HG03066 (cell line): ENCODE data around the gene ITLN1.
"Not testable (repeated sequence)": the region's sequence is repeated elsewhere in the genome, so short reads cannot be mapped to it uniquely, and the experiment has no call there.

Experiments
- ATAC-seq: cut with Tn5 transposase; IDR thresholded peaks from one replicate; pipeline ENCODE4 v1.9.1; 2021; ENCODE audit warnings: low read depth; ENCODE audit not compliant: unreplicated experiment

Gene ITLN1

DNA sequence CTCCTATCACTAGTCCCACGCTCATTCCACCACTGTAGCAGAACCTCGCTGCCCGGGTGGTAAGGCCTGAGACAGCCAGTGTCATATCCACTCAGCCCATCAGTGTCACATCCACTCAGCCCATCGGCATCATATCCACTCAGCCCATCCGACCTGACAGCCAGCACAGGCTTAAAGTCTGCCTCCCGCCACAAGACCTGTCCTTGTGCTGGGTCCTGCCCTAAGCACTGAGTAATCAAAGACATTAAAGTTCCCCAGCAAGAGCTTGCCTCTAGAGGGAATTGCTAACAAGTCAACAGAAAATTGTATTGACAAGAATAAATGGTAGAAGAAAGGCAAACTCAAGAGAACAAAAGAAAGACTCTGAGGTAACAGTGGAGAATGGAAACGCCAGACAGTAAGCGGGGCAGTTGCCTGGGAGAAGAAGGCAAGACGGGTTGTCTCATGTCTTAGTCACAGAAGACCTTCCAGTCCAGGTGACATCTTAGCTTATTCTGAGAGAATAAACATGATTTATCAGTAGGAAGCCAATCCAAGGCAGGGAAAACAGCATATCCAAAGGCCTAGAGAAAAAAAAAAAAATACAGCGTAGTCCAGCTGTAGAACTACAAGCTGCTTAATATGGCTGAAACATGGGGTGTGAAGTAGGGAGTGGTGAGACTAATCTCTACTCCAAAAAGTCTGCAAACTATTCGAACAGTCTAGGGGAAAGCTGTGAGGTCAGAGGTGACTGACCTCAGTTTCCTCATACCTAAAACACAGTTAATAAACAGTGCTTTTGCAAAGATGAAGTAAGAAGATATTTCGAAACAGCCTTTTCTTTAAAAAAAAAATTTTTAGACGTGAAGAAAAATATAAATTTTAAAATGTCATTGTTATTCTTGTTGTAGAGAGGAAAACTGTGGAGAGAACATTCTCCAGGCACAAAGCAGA, 1.1 kb downstream of the ITLN1 start:
- no peak for ATAC-seq

DNA sequence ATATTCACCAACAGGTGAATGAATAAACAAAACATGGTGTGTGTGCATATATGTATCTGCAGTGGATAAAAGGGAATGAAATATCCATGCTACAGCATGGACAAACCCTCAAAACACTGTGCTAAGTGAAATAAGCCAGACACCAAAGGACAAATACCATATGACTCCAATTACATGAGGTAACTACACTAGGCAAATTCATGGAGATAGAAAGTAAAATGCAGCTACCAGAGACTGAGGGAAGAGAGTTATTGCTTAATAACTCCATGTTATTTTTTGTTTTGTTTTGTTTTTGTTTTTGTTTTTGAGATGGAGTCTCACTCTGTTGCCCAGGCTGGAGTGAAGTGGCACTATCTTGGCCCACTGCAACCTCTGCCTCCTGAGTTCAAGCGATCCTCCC, 2.4 kb downstream of the ITLN1 start:
- ATAC-seq: no peak

DNA sequence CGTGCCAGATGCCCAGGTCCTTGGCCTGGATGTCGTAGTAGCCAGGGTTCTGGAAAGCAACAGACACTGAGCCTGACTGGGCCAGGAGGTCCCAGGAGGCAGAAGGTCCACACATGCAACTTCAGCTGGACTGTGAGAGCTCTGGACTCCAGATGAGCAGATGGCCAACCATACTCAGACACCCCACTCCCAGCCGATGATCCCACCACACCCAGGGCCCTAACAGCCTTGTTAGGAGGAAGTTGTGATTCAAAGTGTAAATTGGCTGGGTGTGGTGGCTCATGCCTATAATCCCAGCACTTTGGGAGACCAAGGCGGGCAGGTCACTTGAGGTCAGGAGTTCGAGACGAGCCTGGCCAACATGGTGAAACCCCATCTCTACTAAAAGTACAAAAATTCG, 3.7 kb downstream of the ITLN1 start:
- ATAC-seq: not testable (repeated sequence)

DNA sequence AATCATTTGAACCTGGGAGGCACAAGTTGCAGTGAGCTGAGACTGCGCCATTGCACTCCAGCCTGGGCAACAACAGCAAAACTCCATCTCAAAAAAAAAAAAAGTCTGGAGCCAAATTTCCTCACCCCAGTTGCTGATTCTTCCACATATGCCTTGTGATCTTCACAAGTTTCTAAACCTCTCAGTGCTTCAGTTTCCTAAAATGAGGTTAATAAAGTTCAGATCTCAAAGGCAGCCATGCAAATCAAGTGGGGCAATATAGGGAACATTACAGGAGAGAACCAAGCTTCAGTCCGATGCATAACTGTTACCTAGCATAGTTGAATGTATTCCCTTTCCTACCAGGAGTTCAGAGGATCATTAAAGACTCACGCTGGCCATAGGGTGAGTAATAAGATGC, 4.8 kb downstream of the ITLN1 start:
- no peak for ATAC-seq

DNA sequence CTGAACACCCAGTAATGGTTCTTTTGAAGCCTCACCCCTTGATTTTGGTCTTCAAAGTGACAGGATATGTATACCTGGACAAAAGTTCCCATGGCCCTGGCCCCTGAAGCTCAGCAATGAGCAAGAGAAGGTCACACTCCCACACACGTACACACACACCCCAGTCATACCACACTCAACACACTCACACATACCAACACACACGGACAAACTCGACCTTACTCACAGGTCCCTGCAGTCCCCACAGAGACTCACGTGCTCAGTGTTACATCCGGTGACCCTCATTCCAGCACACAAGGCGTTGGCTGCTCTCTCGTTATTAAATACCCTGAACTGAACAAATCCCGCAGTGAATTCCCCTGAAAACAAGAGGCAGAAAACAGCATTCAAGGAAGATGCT, 5.9 kb downstream of the ITLN1 start:
- no peak for ATAC-seq

DNA sequence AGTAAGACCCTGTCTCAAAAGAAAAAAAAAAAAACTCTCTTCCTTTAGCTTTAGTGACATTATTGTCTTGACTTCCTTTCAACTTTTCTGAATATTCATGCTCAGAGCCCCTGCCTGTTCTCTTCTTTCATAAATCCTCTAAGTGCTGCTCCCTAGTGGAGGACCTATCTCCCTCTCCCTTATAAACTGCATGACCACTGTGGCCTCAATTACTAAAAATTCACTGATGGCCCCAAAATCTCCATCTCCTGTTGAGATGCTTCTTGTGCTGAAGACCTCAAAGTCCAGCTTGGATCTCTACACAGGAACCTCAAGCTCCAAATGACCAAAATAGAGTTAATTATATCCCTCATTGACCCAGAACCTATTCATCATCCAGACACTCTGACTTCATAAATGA, 7.8 kb downstream of the ITLN1 start:
- no peak for ATAC-seq

DNA sequence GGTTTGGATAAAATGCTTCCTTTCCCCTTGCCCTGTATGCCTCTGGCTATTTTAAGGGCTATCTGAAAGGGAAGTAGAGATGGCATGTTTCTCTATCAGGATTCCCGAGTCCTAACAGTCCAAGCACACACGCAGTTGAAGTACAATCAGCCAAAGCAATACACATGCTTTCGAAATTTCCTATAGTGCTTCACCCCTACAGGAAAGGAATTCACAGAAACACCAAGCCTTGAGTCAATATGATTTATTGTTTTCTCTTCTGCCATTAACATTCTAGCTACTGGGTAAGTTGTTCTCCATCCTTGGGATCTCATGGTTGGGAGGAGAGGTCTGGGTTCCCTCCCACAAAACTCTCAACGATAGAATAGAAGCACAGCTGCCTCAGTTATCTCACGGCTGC, 8.7 kb downstream of the ITLN1 start:
- no peak for ATAC-seq

DNA sequence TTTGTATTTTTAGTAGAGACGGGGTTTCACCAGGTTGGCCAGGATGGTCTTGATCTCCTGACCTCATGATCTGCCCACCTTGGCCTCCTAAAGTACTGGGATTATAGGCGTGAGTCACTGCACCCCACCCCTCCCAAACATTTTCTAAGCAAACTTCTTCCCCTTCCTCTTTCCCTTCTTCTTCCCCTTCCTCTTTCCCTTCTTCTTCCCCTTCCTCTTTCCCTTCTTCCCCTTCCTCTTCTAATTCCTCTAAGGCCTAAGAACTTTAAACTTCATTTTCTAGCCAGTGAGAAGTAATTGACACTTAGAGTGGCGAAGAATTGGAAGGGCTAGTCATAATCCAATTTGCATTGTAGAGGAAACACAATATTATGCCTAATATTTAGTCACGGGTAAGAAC, 9.4 kb downstream of the ITLN1 start:
- not testable (repeated sequence) for ATAC-seq

DNA sequence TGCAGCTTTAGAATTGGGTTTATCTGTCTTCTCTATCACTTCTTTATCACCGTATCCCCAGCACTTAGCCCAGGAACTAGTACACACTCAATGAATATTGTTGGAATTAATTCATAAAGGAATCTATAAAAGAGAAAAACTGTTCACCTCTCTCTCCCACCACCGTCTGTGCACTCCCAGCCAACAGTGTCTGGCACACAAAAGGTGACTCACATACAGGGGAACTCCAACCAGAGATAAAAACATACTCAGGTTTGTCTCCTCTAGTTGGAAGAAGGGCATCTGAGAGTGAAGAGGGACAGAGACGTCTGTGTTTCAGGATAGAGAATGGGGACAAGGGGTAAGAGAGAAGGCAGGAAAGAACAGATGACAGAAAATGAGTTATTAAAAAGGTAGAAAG, 10.0 kb downstream of the ITLN1 start:
- no peak for ATAC-seq

DNA sequence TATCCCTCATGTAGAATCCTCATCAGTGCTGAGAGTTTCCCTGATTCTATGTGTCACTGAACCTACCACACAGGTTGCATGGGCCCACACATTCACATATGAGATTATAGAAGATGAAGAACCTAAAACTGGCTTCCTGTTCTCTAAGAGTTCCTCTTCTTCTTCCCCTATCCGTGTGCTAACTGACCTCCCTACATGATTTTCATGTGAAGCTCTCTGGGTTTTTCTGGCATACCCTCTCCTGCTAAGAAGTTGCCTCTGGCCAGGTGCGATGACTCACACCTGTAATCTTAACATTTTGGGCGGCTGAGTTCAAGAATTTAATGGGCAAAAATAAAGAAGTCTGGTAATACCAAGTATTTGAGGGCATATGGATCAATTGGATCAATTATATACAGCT, 16.8 kb downstream of the ITLN1 start:
- no peak for ATAC-seq

DNA sequence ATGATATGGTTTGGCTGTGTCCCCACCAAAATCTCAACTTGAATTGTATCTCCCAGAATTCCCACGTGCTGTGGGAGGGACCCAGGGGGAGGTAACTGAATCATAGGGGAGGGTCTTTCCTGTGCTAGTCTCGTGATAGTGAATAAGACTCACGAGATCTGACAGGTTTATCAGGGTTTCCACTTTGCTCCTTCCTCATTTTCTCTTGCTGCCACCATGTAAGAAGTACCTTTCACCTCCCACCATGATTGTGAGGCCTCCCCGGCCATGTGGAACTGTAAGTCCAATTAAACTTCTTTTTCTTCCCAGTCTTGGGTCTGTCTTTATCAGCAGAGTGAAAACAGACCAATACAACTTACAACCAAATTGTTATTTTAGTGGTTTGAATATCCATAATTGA, 17.3 kb downstream of the ITLN1 start:
- not testable (repeated sequence) for ATAC-seq

DNA sequence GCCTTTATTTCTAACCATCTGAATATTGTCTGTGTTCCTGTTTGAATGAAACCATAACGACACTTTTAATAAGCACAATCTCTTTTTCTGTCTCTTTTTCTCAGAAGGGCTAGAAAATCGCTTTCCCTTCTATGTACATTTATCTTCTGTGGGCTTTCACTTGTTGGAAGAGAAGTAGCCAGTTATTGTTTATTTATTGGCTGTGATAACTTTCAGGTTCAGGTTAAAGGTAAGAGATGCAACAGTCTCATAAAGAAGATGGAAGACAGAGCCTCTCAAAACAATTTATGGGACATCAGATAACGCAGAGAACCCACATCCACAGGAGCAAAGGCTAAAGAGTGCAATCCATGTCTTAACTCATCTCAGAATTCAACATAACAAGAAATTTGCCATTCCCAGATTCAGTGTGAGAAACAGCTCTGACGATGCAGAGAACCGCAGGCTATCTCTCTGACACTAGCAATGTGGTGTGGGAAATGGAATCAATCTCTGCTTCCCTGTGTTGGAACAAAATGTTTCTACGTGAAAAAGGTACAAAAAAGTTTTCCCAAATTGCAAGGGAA, 18.2 kb downstream of the ITLN1 start:
- no peak for ATAC-seq

DNA sequence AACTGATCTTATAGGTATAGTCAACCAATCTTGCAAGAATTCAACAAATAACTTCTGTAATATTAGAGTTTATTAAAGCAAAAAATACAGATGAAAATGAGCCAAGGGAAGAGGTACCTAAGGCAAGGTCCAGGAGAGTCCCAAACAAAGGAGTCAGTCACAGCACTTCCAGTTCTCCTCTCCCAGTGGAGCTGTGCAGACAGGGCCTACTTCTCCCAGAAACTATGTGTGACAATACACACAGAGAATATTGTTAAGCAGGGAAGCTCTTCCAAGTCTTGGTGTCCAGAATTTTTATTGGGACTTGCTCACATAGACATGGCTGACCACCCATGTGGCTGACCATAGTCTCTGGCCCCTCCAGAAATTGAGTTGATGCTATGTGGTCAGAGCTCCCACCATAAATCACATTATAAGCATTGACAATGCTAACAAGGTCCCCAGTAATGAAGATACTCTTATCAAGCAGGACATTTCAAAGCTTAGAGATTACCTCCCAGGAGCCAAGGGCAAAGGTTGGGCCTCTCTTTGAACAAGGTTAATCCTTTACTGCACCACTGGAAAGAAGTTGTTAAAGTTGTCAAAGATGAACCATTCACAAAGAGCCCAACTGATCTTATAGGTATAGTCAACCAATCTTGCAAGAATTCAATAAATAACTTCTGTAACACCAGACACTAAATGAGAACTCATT, 18.8 kb downstream of the ITLN1 start:
- ATAC-seq: no peak

DNA sequence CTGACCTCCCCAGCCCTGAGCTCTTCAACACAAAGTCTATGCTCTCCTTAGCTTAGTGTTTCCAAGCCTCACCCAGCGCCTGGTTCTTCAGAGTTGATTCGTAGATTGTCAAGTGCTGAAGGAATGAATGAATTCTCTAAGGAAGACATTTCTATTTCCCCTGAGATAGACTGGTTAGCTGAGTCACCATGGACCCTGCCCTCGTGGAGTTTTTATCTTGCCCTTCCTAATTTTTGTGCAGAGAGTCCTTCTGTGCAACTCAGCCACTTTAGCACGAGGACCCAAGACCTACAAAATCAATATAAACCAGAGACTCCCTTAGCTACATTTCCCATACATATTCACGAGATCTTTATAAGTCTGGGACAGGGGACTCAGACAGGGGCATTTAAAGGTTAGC, 19.6 kb downstream of the ITLN1 start:
- no peak for ATAC-seq

DNA sequence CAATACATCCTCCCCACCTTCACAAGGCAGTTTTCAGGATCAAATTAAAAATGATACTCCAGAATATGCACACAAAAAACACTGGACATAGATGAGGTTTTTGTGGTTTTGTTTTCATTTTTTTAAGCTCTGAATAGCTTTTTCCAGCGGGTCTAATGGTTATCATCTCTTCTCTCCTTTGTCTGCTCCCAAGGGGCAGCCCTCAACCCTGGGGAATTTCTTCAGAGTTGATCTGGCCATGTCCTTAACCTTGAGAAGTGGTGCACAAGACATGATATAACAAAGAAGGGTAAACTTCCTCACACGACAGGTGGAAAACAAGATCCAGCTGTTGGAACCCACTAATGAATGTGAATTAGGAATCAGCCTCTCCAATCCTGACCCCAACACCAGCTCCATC, 20.8 kb downstream of the ITLN1 start:
- ATAC-seq: no peak

DNA sequence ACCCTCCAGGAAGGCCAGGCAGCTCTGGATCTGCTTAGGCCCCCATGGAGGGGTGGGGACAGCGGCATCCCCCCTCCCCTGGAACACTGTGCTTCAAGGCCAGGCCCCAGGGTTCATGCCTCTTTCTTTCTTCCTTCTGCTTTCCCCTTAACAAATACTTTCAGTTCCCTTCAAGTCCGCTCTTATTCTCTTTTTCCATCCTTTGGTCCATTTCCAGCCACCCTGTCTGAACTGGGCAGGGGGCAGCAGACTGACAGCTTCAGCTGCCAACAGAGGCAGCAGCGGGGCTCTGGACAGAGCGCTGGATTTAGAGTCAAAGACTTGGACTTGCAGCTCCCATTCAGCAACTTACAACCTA, 21.2 kb downstream of the ITLN1 start:
- ATAC-seq: no peak

DNA sequence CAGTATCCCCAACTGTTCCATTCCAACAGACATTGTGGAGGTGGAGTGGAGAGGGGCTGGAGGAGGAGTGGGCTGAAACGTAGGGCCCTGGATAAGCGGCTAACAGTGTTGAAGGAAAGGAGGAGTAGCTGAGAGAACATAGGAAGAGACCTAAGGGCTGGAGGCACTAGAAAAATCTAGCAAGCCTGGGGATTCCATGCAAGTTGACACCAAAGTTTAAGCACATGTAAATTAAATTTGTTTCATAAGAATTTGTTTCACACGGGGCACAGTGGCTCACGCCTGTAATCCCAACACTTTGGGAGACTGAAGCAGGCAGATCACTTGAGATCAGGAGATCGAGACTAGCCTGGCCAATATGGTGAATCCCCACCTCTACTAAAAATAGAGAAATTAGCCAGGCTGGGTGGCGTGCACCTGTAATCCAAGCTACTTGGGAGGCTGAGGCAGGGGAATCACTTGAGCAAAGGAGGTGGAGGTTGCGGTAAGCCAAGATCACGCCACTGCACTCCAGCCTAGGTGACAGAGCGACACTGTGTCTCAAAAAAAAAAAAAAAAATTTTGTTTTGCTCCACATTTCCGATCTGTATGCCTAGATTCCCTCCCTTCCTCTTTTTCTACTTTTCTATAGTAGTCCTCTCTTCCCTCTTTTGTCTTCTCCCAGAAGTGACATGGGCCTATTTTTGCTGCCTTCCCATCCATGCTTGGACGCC, 21.8 kb downstream of the ITLN1 start:
- ATAC-seq: no peak

DNA sequence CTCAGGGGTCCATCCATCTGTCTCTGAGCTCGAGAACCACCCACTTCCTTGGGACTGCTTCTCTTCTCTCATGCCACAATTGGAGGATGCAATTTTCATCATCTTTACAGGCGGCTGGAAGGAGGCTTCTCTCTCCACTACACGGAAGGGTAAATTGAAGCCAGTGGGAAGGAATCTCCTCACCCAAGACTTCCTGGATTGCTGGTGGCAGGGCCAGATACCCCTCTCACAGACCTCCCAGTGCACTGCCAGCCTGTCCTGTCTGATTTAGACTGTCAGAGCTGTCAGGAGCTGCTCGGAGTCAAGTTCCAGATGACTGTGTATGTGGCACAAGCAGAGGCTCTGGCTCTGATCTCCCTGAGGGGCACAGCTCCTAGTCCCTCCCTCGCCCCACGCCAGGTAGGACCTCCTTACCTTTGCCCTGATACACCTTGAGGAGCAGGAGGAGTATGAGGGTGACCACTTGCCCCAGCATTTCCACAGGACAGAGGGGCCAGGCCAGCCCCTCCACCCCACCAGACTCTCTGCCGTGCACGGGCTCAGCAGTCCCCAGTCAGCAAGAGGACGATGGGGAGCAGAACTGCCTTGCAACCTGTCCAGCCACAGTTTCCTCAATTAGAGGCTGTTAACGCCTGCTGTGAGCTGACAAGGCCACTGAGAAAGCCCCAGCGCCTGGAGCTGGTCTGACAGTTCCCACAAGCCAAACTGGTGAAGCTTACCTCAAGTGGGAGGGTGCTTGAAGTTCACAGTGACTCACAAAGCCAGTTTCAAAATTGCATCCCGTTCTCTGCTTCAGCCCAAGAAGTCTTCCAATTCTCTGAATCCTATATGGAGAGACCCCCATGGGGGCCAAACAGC, 22.5 kb downstream of the ITLN1 start, which contains the start of gene CD244:
TSS of gene CD244 (minus strand) at position 685 of the 858 bp plus-strand sequence. CDS start at position 475, 210 bp downstream.
- ATAC-seq: peak; percentile 65

DNA sequence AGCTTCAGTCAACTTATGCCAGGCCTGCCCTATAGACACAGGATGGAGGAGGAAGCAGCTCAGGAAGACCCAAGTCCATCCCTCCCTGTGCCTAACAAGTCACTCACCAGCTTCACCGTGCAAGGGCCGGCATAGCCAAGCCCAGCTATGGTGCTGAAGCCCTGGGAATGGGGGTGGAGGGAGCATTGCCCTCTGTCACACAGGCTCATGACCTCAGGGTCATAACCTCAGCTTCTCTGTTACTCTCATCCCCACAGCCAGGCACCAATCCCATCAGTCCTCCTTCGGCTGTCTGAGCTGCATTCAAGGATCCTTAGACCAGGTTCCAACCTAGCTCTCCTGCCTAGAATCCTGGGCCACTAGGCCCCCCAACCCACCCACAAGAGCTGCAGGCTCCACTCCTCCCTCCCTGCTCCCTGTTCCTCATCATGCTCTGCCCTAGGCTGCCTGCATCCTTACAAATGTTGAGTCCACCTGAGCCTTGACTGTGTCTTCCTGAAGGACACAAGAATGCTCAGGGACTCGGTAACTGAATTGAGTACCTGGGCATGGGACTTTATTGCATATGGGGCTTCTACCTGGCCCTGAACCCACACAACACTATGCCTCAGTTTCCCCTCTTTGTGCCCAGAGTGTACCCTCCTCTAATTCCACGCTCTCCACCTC, 24.0 kb downstream of the ITLN1 start:
- ATAC-seq: no peak

DNA sequence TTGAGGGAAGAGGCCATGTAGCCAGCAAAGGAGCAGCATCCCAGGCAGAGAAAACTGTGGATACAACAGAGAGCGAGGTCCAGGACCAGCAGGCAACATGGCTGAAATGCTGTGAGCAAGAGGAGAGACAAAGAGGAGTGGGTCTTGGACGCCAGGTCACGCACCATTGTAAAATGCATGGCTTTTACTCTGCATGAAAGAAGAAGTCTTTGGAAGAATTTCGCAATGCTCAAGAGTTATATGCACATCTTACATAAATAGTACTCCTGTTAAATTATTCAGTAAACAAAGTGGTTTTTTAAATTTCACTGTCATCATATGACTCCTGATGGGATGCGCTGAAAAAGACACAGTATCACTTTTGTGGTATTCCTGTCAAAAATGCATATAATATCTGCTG, 25.8 kb downstream of the ITLN1 start:
- no peak for ATAC-seq
